ENCODE measurements around the gene DENND4A.

GRCh38 chr15:65835447-65835846 lies 43.4 kb upstream of the DENND4A start:
- TF ChIP-seq, protein P1, sequence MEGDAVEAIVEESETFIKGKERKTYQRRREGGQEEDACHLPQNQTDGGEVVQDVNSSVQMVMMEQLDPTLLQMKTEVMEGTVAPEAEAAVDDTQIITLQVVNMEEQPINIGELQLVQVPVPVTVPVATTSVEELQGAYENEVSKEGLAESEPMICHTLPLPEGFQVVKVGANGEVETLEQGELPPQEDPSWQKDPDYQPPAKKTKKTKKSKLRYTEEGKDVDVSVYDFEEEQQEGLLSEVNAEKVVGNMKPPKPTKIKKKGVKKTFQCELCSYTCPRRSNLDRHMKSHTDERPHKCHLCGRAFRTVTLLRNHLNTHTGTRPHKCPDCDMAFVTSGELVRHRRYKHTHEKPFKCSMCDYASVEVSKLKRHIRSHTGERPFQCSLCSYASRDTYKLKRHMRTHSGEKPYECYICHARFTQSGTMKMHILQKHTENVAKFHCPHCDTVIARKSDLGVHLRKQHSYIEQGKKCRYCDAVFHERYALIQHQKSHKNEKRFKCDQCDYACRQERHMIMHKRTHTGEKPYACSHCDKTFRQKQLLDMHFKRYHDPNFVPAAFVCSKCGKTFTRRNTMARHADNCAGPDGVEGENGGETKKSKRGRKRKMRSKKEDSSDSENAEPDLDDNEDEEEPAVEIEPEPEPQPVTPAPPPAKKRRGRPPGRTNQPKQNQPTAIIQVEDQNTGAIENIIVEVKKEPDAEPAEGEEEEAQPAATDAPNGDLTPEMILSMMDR (conservative IDR thresholded peaks at IDR 0.05; ENCODE audit: low read depth, low read length): no peak
- no peak for TF ChIP-seq EZH2 (IDR thresholded peaks at IDR 0.05; ENCODE audit: borderline replicate concordance, low read depth, low read length, poor library complexity, severe bottlenecking)

Data from A673 (cell line).